GM19351 (cell line): ENCODE results near the gene PTPRF.
A peak's percentile ranks its signal among the peaks of the same experiment; 100 is the strongest.
"Not testable (repeated sequence)": the region's sequence is repeated elsewhere in the genome, so short reads cannot be mapped to it uniquely, and the experiment has no call there.

Source experiments
- ATAC-seq: cut with Tn5 transposase; IDR thresholded peaks from one replicate; pipeline ENCODE4 v1.9.1; 2021; ENCODE audit warnings: mild to moderate bottlenecking, moderate library complexity; ENCODE audit not compliant: unreplicated experiment

The PTPRF gene

GRCh38 chr1:43620956-43621355, 90.3 kb downstream of the PTPRF start:
- no peak for ATAC-seq

- ATAC-seq: no peak
Observed at GRCh38 chr1:43621386-43621785, 90.7 kb downstream of the PTPRF start.

- ATAC-seq: no peak
Observed at GRCh38 chr1:43621861-43622260, 91.2 kb downstream of the PTPRF start.

- ATAC-seq: no peak
Observed at GRCh38 chr1:43622471-43622870, 91.8 kb downstream of the PTPRF start.

- no peak for ATAC-seq
Observed at GRCh38 chr1:43622901-43623780, 92.5 kb downstream of the PTPRF start.

GRCh38 chr1:43625063-43625780, 94.5 kb downstream of the PTPRF start:
- no peak for ATAC-seq

GRCh38 chr1:43632135-43632670, 101.5 kb downstream of the PTPRF start:
- ATAC-seq: no peak

- ATAC-seq: no peak
Observed at GRCh38 chr1:43634721-43635120, 104.0 kb downstream of the PTPRF start.

- ATAC-seq: no peak
Observed at GRCh38 chr1:43636006-43636641, 105.4 kb downstream of the PTPRF start.

- no peak for ATAC-seq
Observed at GRCh38 chr1:43637267-43637666, 106.6 kb downstream of the PTPRF start.

- not testable (repeated sequence) for ATAC-seq
Observed at GRCh38 chr1:43638381-43638780, 107.7 kb downstream of the PTPRF start.

- no peak for ATAC-seq
Observed at GRCh38 chr1:43639976-43640794, 109.5 kb downstream of the PTPRF start.

- ATAC-seq: no peak
Observed at GRCh38 chr1:43644558-43644957, 113.9 kb downstream of the PTPRF start.

- no peak for ATAC-seq
Observed at GRCh38 chr1:43645461-43645860, 114.8 kb downstream of the PTPRF start.

- ATAC-seq: not testable (repeated sequence)
Observed at GRCh38 chr1:43647331-43647730, 116.6 kb downstream of the PTPRF start.

- ATAC-seq: no peak
Observed at GRCh38 chr1:43648221-43648847, 117.7 kb downstream of the PTPRF start.

GRCh38 chr1:43648876-43649477, 118.3 kb downstream of the PTPRF start:
- ATAC-seq: no peak

- ATAC-seq: peak; percentile 60
Observed at GRCh38 chr1:43650310-43651085, 119.8 kb downstream of the PTPRF start.

- no peak for ATAC-seq
Observed at GRCh38 chr1:43651188-43651587, 120.5 kb downstream of the PTPRF start.
